RWPE2 (cell line): ENCODE results near the gene DPEP1.

Experiments
- ATAC-seq: fragments of 200-7000 bp; cut with Tn5 transposase; 3 replicates; pipeline ENCODE4 v1.9.1; 2021; ENCODE audit warnings: low read depth
- DNase-seq: peaks from one replicate; pipeline ENCODE4 v3.0.0-alpha.2; 2020; ENCODE audit warnings: low spot score
- H3K27ac ChIP-seq: fragments of 450-650 bp; 2 replicates; pipeline ENCODE4 v1.5.1; 2017; ENCODE audit warnings: mild to moderate bottlenecking; ENCODE audit not compliant: poor library complexity, severe bottlenecking
- H3K27me3 ChIP-seq: fragments of 250-450 bp; sonication (Bioruptor Pico); 2 replicates; pipeline ENCODE4 v1.5.1; 2021; ENCODE audit warnings: mild to moderate bottlenecking, moderate library complexity; ENCODE audit not compliant: insufficient read depth, poor library complexity, severe bottlenecking
- H3K36me3 ChIP-seq: fragments of 250-450 bp; sonication (Bioruptor Pico); 2 replicates; pipeline ENCODE4 v1.5.1; 2020; ENCODE audit warnings: low read depth, mild to moderate bottlenecking, moderate library complexity
- H3K4me1 ChIP-seq: fragments of 250-450 bp; sonication (Bioruptor Pico); 2 replicates; pipeline ENCODE4 v1.5.1; 2021; ENCODE audit warnings: mild to moderate bottlenecking, moderate library complexity; ENCODE audit not compliant: insufficient read depth, poor library complexity, severe bottlenecking
- H3K4me3 ChIP-seq: fragments of 250-450 bp; sonication (Bioruptor Pico); 2 replicates; pipeline ENCODE4 v1.5.1; 2021; ENCODE audit warnings: mild to moderate bottlenecking, moderate library complexity; ENCODE audit not compliant: severe bottlenecking
- H3K9me3 ChIP-seq: fragments of 250-450 bp; sonication (Bioruptor Pico); 2 replicates; pipeline ENCODE4 v1.5.1; 2021; ENCODE audit warnings: mild to moderate bottlenecking, moderate library complexity; ENCODE audit not compliant: severe bottlenecking
- CTCF ChIP-seq: fragments of 450-650 bp; IDR thresholded peaks from one replicate; pipeline ENCODE4 v1.5.1; 2017; ENCODE audit warnings: mild to moderate bottlenecking, moderate library complexity; ENCODE audit not compliant: poor library complexity, severe bottlenecking

Gene DPEP1

GRCh38 chr16:89615596-89616090, 2.2 kb downstream of the DPEP1 start:
- no peaks in the 10 kb centered on the region for H3K9me3 ChIP-seq
- H3K4me1 ChIP-seq, result no peaks in the 10 kb centered on the region
- H3K27me3 ChIP-seq, result no peaks in the 10 kb centered on the region
- DNase-seq, result peak; percentile 76
- peak; percentile 26; the same call in 1 of the 3 replicates for ATAC-seq
- TF ChIP-seq CTCF, result peak; percentile 70
- H3K27ac ChIP-seq, result no peak overlapping the region
- H3K36me3 ChIP-seq, result no peaks in the 10 kb centered on the region
- H3K4me3 ChIP-seq, result no peak overlapping the region

DNA sequence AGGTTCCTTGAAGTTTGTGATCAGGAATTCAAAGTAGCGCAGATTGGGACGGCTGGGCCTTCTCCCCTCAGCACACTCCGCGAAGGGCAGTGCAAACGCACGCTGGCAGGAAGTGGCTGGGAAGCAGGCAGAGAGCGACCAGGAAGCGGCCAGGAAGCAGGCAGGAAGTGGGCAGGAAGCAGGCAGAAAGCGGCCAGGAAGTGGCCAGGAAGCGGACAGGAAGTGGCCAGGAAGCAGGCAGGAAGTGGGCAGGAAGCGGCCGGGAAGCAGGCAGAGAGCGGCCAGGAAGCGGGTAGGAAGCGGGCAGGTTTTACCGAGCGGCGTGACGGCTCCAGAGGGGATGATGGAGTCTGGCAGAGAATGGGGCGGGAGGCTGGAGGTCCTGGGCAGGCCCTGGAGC, 3.2 kb downstream of the DPEP1 start:
- no peaks in the 10 kb centered on the region for H3K4me1 ChIP-seq
- H3K4me3 ChIP-seq, result no peak overlapping the region
- TF ChIP-seq CTCF, result no peak
- no peak for ATAC-seq
- no peaks in the 10 kb centered on the region for H3K9me3 ChIP-seq
- H3K36me3 ChIP-seq, result no peaks in the 10 kb centered on the region
- DNase-seq, result peak; percentile 58
- peak overlapping the region; percentile 9 for H3K27ac ChIP-seq
- H3K27me3 ChIP-seq, result no peaks in the 10 kb centered on the region

- Histone ChIP-seq H3K27ac (peak overlapping the region; percentile 9), H3K36me3 (no peaks in the 10 kb centered on the region)
Observed at GRCh38 chr16:89617036-89617435, 3.6 kb downstream of the DPEP1 start.

DNA sequence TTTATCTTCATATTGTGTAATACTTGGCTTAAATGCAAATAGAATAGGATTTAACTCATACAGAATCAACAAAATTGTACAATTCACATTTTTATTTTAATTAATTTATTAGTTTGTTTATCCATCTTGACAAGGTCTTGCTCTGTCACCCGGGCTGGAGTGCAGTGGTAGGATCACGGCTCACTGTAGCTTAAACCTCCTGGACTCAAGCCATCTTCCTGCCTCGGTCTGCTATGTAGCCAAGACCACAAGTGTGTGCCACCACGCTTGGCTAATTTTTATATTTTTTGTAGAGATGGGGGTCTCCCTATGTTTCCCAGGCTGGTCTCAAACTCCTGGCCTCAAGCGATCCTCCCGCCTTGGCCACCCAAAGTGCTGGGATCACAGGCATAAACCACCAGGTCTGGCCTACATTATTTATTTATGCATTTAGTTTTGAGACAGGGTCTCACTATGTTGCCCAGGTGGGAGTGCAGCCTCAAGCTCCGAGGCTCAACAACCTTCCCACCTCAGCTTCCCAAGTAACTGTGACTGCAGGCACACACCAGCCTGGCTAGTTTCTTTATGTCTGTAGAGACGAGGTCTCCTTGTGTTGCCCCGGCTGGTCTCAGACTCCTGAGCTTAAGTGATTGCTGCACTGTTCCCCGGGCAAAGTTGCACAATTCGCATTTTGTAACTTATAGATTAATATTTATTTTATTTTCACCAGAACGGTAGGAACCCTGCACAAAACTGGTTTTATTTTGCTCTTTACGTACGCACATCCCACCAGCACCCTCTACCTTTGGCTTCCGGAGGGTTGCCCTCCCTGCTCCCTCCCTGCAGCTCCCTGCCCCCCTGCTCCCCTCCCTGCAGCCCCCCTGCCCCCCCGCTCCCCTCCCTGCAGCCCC, 4.9 kb downstream of the DPEP1 start:
- H3K9me3 ChIP-seq, result no peaks in the 10 kb centered on the region
- no peaks in the 10 kb centered on the region for H3K27me3 ChIP-seq
- no peak overlapping the region for H3K4me3 ChIP-seq
- H3K27ac ChIP-seq, result no peak overlapping the region
- peak; percentile 17; the same call in 1 of the 3 replicates for ATAC-seq
- DNase-seq, result no peak
- no peak for TF ChIP-seq CTCF
- H3K36me3 ChIP-seq, result no peaks in the 10 kb centered on the region
- H3K4me1 ChIP-seq, result no peaks in the 10 kb centered on the region

More at GRCh38 chr16:89617036-89617435, 3.6 kb downstream of the DPEP1 start:
- no peak for TF ChIP-seq CTCF
- H3K4me3 ChIP-seq, result no peak overlapping the region
- H3K9me3 ChIP-seq, result no peaks in the 10 kb centered on the region
- H3K4me1 ChIP-seq, result no peaks in the 10 kb centered on the region
- DNase-seq (no peak), ATAC-seq (0 out of 3 replicates have a peak, but pooled peaks have one; percentile 4)
- H3K27me3 ChIP-seq, result no peaks in the 10 kb centered on the region

DNA sequence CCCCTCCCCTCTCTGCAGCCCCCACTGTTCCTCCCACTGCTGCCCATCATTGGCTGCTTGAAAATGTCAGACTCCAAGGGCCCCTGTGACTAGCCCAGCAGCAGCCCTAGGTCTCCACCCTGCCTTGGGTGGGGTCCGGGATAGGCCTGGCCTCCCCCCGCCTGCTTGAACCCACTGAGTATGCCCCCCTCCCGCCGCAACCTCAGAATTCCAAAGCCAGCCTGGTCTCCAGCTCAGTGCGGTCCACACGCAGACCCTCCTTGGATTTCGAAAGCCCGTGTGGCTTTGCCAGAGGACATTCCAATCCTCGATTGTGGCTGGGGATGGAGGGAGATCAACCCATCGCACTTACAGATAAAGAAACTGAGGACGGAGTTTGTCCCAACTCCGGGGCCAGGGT, 6.4 kb downstream of the DPEP1 start:
- H3K27me3 ChIP-seq, result no peaks in the 10 kb centered on the region
- DNase-seq, result no peak
- no peaks in the 10 kb centered on the region for H3K4me1 ChIP-seq
- no peak overlapping the region for H3K27ac ChIP-seq
- TF ChIP-seq CTCF, result no peak
- ATAC-seq, result no peak
- no peaks in the 10 kb centered on the region for H3K36me3 ChIP-seq
- no peak overlapping the region for H3K4me3 ChIP-seq
- no peaks in the 10 kb centered on the region for H3K9me3 ChIP-seq
